ENCODE results near the gene ARL4D.

DNA sequence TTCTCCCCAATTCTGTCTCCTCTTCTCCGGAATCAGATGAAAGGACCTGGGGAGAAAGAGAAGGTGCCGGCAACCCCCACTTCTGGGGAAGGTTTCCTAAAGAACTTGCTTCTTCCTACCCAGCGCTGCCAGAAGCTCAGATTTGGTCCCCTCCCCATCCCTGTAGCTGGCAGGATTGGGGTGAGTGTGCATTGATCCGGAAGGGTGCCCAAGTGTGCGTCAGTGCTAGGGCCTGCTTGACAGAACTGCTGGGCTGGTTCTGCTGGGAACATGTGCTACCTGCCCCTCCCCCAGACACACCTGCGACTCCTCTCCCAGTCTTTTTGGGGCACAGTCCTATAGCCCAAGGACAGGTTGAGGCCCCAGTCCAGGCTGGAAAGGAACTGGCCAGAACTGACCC, 3.3 kb downstream of the ARL4D start:
- TF ChIP-seq, protein P1, sequence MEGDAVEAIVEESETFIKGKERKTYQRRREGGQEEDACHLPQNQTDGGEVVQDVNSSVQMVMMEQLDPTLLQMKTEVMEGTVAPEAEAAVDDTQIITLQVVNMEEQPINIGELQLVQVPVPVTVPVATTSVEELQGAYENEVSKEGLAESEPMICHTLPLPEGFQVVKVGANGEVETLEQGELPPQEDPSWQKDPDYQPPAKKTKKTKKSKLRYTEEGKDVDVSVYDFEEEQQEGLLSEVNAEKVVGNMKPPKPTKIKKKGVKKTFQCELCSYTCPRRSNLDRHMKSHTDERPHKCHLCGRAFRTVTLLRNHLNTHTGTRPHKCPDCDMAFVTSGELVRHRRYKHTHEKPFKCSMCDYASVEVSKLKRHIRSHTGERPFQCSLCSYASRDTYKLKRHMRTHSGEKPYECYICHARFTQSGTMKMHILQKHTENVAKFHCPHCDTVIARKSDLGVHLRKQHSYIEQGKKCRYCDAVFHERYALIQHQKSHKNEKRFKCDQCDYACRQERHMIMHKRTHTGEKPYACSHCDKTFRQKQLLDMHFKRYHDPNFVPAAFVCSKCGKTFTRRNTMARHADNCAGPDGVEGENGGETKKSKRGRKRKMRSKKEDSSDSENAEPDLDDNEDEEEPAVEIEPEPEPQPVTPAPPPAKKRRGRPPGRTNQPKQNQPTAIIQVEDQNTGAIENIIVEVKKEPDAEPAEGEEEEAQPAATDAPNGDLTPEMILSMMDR (IDR thresholded peaks at IDR 0.05; ENCODE audit: extremely low read depth in 1 of 2, insufficient read depth in 1 of 2, low read depth in 1 of 2, low read length in 2 of 2) = no peak
- TF ChIP-seq, protein P2, sequence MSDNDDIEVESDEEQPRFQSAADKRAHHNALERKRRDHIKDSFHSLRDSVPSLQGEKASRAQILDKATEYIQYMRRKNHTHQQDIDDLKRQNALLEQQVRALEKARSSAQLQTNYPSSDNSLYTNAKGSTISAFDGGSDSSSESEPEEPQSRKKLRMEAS (IDR thresholded peaks at IDR 0.05; ENCODE audit: insufficient read depth, insufficient read length) = no peak
- TF ChIP-seq POLR2A (IDR thresholded peaks at IDR 0.05; ENCODE audit: low read depth, low read length) = no peak

All from endothelial cell of umbilical vein (primary cell).